Coronary artery (tissue), 2 donors: ENCODE data around the gene RAPGEF1.
A peak's percentile ranks its signal among the peaks of the same experiment; 100 is the strongest.

Source experiments
- DNase-seq: peaks from one replicate; pipeline ENCODE4 v3.0.0-alpha.2; 2017; ENCODE audit warnings: low spot score
- H3K27ac ChIP-seq, 2 donors: fragments of 200-600 bp; sonication (generic); one replicate each; pipeline ENCODE4 v1.5.1; 2016 to 2019
- H3K4me3 ChIP-seq: fragments of 200-600 bp; sonication (generic); 2 replicates; pipeline ENCODE4 v1.5.1; 2016; ENCODE audit warnings: mild to moderate bottlenecking, moderate library complexity
- TF ChIP-seq, protein P1 (sequence below): fragments of 200-600 bp; sonication (generic); IDR thresholded peaks from one replicate; pipeline ENCODE4 v1.5.1; 2019; ENCODE audit warnings: antibody characterized with exemption

RAPGEF1 gene

DNA sequence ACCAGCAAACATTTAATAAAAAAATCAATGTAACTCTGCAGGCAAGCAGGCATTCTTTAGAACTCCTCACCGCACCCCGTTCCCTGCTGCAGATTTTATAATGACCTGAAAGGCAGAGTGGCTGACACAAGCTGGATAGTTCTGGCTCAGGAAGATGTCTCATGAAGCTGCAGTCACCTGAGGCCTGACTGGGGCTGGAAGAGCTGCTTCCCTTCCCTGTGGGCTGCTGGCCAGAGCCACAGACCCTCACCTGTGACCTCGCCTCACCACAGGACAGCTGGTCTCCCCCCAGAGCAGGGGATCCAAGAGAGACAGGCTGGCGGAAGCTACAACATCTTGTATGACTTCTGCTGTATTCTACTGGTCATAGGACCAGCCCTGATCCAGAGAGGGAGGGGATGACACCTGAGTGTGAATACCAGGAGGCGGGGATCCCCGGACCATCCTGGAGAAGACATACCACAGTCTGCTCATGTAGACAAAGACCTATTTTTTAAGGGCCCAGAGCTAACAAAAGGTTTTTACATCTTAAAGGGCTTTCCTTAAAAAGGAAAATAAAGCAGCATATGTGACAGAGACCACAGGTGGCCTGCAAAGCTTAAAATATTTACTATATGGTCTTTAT, 43.9 kb downstream of the RAPGEF1 start:
- no peak overlapping the region for H3K27ac ChIP-seq
- no peak overlapping the region for H3K4me3 ChIP-seq
- DNase-seq = peak; percentile 72
- TF ChIP-seq, protein P1, sequence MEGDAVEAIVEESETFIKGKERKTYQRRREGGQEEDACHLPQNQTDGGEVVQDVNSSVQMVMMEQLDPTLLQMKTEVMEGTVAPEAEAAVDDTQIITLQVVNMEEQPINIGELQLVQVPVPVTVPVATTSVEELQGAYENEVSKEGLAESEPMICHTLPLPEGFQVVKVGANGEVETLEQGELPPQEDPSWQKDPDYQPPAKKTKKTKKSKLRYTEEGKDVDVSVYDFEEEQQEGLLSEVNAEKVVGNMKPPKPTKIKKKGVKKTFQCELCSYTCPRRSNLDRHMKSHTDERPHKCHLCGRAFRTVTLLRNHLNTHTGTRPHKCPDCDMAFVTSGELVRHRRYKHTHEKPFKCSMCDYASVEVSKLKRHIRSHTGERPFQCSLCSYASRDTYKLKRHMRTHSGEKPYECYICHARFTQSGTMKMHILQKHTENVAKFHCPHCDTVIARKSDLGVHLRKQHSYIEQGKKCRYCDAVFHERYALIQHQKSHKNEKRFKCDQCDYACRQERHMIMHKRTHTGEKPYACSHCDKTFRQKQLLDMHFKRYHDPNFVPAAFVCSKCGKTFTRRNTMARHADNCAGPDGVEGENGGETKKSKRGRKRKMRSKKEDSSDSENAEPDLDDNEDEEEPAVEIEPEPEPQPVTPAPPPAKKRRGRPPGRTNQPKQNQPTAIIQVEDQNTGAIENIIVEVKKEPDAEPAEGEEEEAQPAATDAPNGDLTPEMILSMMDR = no peak

DNA sequence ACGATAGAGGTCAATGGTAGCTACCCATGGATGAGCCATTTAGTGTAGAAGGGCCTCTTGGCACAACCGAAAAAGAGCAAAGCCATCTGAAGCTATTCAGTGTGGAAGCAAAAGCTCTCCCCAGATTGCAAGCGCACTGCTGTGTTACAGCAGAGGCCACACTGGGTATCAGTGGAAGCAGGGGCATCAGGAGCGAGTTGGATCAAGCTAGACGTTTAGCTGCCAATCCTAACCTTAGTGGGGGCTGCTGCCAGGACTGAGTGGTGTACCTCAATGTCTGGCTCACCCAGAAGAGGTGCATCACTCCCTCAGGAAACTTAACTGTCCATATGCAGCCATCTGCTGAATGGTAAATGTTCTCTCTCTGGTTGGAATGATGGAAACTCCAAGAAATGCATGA, 44.5 kb downstream of the RAPGEF1 start:
- no peak overlapping the region for H3K4me3 ChIP-seq
- DNase-seq = peak; percentile 17
- no peak overlapping the region for H3K27ac ChIP-seq
- TF ChIP-seq, protein P1 = no peak

DNA sequence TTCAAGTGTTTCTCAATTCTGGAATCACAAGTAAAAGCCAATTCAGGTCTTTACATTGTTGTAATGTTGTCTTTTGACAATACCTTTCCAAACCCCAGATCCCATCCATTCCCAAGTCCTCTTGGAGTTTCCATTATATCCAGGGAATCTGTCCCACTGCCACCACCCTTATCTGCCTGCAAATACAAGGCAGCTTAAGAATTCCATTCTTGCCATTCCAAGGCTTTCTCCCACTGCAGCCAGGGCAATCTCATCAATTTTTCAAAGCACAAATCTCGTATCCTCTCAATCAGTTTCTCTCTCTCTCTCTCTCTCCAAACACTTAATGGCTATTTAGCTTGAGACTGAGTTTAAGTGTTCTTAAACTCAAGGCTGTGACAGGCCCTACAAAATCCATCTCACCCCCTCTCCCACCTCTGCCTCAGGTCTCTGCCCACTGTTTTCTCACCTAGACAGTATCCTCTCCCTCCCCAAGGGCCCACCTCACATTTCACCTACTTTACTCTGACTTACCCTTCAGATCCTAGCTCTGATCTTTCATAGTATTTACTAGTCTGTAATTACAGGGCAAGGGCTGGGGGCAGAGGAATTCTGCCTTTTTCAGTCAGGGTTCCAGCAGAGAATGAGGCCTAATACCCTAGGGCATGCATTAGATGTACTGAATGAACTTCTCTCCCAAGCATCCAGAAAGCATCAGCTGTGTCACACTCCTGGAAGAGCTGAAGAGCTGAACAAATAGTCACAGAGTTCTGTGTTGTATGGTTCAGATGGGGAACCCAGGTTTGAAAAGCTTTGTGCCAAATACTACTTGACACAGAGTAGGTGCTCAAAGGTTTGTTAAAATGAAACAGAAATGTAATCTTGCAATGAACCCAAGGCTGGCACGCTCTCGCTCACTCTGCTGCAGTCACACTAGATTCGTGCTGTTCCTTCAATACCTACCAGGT, 46.0 kb downstream of the RAPGEF1 start:
- TF ChIP-seq, protein P1 = no peak
- DNase-seq = peak; percentile 19
- H3K4me3 ChIP-seq = no peak overlapping the region
- no peak overlapping the region for H3K27ac ChIP-seq

DNA sequence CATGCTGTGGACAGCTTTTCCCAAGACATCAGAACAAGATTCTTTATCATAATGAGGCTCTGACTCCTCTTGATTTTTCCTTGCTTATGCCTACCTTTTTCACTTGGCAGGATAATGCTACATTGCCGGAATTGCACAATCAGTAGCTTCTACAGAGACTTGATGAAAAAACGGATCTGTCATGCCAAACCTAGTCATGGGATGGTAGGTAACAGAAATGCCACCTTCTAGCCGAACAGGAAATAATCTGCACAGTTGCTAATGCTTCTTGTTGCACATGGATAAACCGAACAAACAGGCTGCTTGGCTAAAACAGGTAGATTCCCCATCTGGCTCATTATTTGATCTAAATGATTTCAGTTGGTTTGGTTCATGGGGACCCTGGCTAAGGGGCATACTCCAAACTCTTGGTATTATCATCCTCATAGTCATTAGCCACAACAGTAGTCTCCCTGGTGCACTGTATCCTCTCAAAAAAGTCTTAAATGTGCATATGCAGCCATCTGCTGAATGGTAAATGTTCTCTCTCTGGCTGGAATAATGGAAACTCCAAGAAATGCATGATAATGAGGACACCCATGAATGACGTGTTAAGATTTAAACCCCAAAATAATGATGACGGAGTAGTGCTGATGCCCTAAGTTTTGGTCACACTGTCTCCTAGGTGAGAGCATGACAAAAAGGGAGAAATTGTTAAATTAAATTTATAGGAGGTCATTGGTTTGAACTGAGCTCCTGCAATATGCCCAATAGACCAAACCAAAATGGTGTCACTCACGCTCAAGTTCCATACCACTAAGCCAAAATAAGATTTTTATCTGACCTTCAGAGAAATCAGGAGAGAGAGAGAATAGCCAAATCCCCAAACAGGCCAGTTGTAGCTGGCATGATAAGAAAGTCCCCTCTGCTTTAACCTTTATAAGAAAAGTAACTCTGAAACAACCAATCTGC, 47.0 kb downstream of the RAPGEF1 start:
- no peak overlapping the region for H3K27ac ChIP-seq
- H3K4me3 ChIP-seq = no peak overlapping the region
- TF ChIP-seq, protein P1 = no peak
- DNase-seq = peak; percentile 14

DNA sequence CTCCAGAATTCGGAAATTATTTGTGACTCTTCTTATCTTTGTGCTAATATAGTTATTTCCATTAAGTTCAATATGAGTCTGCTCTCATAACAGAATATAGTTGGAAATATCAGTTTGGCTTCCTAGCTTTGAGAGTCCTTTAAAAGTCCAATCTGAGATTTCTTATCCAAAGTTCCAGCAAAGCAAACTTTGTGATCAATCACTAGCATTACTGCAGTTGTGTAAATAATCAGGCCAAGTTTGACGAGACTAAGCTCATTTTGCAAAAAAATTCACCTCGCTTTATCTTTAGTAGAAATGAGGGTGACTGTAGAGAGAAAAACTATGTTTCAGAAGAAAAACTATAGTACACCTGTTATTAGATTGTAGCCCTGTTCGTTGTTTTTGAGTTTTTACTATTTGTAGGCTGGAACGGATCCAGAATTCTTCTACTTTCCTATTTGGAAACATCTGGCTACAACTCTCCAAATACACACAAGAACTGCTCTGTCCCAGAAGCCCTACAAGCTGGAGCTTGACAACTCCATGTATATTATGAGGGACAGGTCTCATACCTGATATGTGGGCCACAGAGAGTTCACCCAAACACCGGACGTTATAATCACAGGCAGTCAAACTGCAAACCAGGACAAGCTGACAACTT, 47.8 kb downstream of the RAPGEF1 start:
- Histone ChIP-seq H3K4me3 (no peak overlapping the region), H3K27ac (no peak overlapping the region)
- peak; percentile 24 for DNase-seq
- TF ChIP-seq, protein P1 = no peak

DNA sequence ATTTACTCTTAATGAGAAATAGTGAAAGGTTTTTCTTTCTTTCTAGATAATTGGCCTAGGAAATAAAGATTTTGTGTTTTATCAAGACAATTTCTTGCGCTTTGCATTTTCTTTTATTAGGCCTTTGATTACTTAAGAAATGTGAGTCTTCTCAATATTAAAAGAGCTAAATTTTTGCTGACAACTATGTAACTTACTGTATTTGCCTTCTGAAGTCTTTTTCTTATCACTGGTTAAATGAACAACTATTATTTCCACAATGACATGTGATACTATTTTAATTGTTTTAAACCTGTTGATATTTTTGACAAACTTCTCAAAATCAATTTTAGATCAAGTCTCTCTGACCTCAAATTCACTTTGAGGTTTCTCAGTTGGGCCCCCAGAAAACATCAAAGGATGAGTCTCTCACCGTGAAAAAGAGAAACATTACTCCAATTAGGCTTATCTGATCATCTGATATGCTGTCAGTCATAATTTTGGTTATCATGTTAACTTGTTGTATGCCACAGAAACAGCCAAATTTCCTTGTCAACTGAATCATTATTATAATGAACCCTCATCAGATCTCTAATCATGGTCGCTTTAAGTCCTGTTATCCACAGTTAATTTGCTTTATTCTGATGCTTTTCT, 48.8 kb downstream of the RAPGEF1 start:
- TF ChIP-seq, protein P1 = no peak
- no peak overlapping the region for H3K27ac ChIP-seq
- no peak for DNase-seq
- no peak overlapping the region for H3K4me3 ChIP-seq
